Measurements from ENCODE around the gene PTGFRN.

DNA sequence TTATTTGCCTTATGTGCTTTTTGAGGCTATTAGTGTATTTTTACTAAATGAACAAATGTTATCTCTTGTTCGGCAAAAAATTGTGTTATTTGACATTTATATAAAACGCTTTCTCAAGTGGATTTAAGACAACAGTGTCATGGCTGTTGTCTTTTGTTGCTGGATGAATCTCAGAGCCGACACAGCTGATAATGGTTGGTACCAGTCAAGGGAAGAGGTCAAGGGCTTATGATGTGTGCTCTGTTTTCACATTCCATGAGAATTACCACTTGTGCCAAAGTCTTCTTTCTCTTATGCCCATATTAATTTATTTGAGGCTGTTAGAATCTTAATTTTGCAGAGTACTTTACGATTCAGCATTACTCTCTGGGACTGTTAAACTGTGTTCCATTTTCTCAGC, 74.0 kb downstream of the PTGFRN start:
- TF ChIP-seq POLR2AphosphoS5 (IDR thresholded peaks at IDR 0.05) (no peak), POLR2A (IDR thresholded peaks at IDR 0.05) (no peak)
- TF ChIP-seq, protein P1, sequence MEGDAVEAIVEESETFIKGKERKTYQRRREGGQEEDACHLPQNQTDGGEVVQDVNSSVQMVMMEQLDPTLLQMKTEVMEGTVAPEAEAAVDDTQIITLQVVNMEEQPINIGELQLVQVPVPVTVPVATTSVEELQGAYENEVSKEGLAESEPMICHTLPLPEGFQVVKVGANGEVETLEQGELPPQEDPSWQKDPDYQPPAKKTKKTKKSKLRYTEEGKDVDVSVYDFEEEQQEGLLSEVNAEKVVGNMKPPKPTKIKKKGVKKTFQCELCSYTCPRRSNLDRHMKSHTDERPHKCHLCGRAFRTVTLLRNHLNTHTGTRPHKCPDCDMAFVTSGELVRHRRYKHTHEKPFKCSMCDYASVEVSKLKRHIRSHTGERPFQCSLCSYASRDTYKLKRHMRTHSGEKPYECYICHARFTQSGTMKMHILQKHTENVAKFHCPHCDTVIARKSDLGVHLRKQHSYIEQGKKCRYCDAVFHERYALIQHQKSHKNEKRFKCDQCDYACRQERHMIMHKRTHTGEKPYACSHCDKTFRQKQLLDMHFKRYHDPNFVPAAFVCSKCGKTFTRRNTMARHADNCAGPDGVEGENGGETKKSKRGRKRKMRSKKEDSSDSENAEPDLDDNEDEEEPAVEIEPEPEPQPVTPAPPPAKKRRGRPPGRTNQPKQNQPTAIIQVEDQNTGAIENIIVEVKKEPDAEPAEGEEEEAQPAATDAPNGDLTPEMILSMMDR (IDR thresholded peaks at IDR 0.05), result no peak
